IMR-90 (cell line): ENCODE data around the gene MAGI1. TPM values are rescaled to one million over a fixed set of nuclear protein-coding genes. Genes with fewer than 3 reads are reported as not detected.

Source experiments
- ATAC-seq: fragments of 200-7000 bp; cut with Tn5 transposase; 2 replicates; pipeline ENCODE4 v1.9.1; 2020; ENCODE audit warnings: low read depth, mild to moderate bottlenecking, moderate library complexity
- BruUV-seq: library from RNA; stranded (reverse); fragments of 400-500 nt; replicated peaks from 2 replicates; lab custom pipeline; 2021; lab: Mats Ljungman, UMichigan
- CTCF ChIA-PET: fragments of 300-600 bp; formaldehyde crosslinking; extraction: SDS; loops from one replicate; lab custom pipeline; 2021; ENCODE audit warnings: antibody characterized with exemption; lab: Yijun Ruan, JAX
- POLR2A ChIA-PET: fragments of 300-600 bp; sonication (Branson Sonifier 250); formaldehyde crosslinking; loops from one replicate; lab custom pipeline; 2022; ENCODE audit warnings: antibody characterized with exemption; ENCODE audit not compliant: unreplicated experiment; lab: Charles Lee
- DNase-seq: peaks from one replicate; pipeline ENCODE4 v3.0.0; 2013
- H2AFZ ChIP-seq: replicated peaks from 2 replicates; pipeline ENCODE3; 2013; ENCODE audit warnings: low read length, mild to moderate bottlenecking; ENCODE audit not compliant: poor library complexity
- H2AK5ac ChIP-seq: 2 replicates; pipeline ENCODE4 v1.6.1; 2013; ENCODE audit warnings: low read depth, low read length, inconsistent platforms
- H2AK9ac ChIP-seq: replicated peaks from 2 replicates; pipeline ENCODE3; 2013; ENCODE audit warnings: mild to moderate bottlenecking, low read depth, low read length, moderate library complexity; ENCODE audit not compliant: poor library complexity
- H2BK120ac ChIP-seq: 2 replicates; pipeline ENCODE4 v1.6.1; 2013; ENCODE audit warnings: low read depth, low read length, inconsistent platforms
- H2BK15ac ChIP-seq: 3 replicates; pipeline ENCODE4 v1.6.1; 2013; ENCODE audit warnings: low read depth, low read length, inconsistent platforms
- H2BK20ac ChIP-seq: 2 replicates; pipeline ENCODE4 v1.6.1; 2013; ENCODE audit warnings: low read depth, mild to moderate bottlenecking, inconsistent platforms, low read length, moderate library complexity
- H2BK5ac ChIP-seq: 2 replicates; pipeline ENCODE4 v1.6.1; 2013; ENCODE audit warnings: mild to moderate bottlenecking, low read depth, low read length, inconsistent platforms; ENCODE audit not compliant: poor library complexity, severe bottlenecking
- H3K14ac ChIP-seq: replicated peaks from 2 replicates; pipeline ENCODE4 v1.6.1; 2013; ENCODE audit warnings: low read depth, low read length, inconsistent platforms
- H3K18ac ChIP-seq: 2 replicates; pipeline ENCODE4 v1.6.1; 2013; ENCODE audit warnings: low read depth, low read length, control low read depth
- H3K23ac ChIP-seq: 2 replicates; pipeline ENCODE4 v1.6.1; 2013; ENCODE audit warnings: low read depth, low read length, inconsistent platforms
- H3K27ac ChIP-seq: 2 replicates; pipeline ENCODE4 v1.5.1; 2013; ENCODE audit warnings: mild to moderate bottlenecking, control low read depth, low read length; ENCODE audit not compliant: insufficient read depth
- H3K27me3 ChIP-seq: 2 replicates; pipeline ENCODE4 v1.6.1; 2013; ENCODE audit warnings: low read length; ENCODE audit not compliant: control insufficient read depth, insufficient read depth
- H3K36me3 ChIP-seq: 2 replicates; pipeline ENCODE4 v1.6.1; 2013; ENCODE audit warnings: low read length, mixed read lengths; ENCODE audit not compliant: control insufficient read depth, insufficient read depth
- H3K4ac ChIP-seq: 2 replicates; pipeline ENCODE4 v1.6.1; 2013; ENCODE audit warnings: low read depth, low read length, inconsistent platforms
- H3K4me1 ChIP-seq: 2 replicates; pipeline ENCODE4 v1.6.1; 2013; ENCODE audit warnings: low read length, mixed read lengths; ENCODE audit not compliant: control insufficient read depth, insufficient read depth
- H3K4me2 ChIP-seq: 2 replicates; pipeline ENCODE4 v1.6.1; 2013; ENCODE audit warnings: low read depth, mild to moderate bottlenecking, control low read depth, low read length, moderate library complexity
- H3K4me3 ChIP-seq: 2 replicates; pipeline ENCODE4 v1.5.1; 2013; ENCODE audit warnings: low read depth, mild to moderate bottlenecking, control low read depth, low read length, moderate library complexity; ENCODE audit not compliant: insufficient read depth
- H3K56ac ChIP-seq: 2 replicates; pipeline ENCODE4 v1.6.1; 2013; ENCODE audit warnings: low read length, inconsistent platforms; ENCODE audit not compliant: insufficient read depth; ENCODE audit errors: extremely low read depth
- H3K79me1 ChIP-seq, 2 experiments: 2 replicates each; pipeline ENCODE4 v1.6.1; 2013; ENCODE audit warnings: low read length in 2 of 2, inconsistent platforms in 1 of 2, low read depth in 1 of 2
- H3K9ac ChIP-seq: 2 replicates; pipeline ENCODE4 v1.6.1; 2013; ENCODE audit warnings: low read depth, low read length, control low read depth
- H3K9me1 ChIP-seq: 2 replicates; pipeline ENCODE4 v1.6.1; 2013; ENCODE audit warnings: low read length, inconsistent platforms; ENCODE audit not compliant: insufficient read depth
- H3K9me3 ChIP-seq: 2 replicates; pipeline ENCODE4 v1.6.1; 2013; ENCODE audit warnings: low read length; ENCODE audit not compliant: control insufficient read depth, insufficient read depth
- H4K20me1 ChIP-seq: 2 replicates; pipeline ENCODE4 v1.6.1; 2013; ENCODE audit warnings: low read length, inconsistent platforms; ENCODE audit not compliant: insufficient read depth
- H4K5ac ChIP-seq: 2 replicates; pipeline ENCODE4 v1.6.1; 2013; ENCODE audit warnings: mild to moderate bottlenecking, low read depth, low read length, control low read depth
- H4K8ac ChIP-seq, 2 experiments: 2 replicates each; pipeline ENCODE4 v1.6.1; 2013; ENCODE audit warnings: low read depth in 2 of 2, low read length in 2 of 2, control low read depth in 1 of 2, inconsistent platforms in 1 of 2
- H4K91ac ChIP-seq: 2 replicates; pipeline ENCODE4 v1.6.1; 2013; ENCODE audit warnings: low read depth, low read length, inconsistent platforms; ENCODE audit not compliant: insufficient read depth
- FOS ChIP-seq: fragments of 150-350 bp; IDR thresholded peaks from 2 replicates; pipeline ENCODE4 v1.6.1; 2016; ENCODE audit warnings: low read depth, low read length
- MAFK ChIP-seq: IDR thresholded peaks from 2 replicates; pipeline ENCODE4 v1.6.1; 2012; ENCODE audit warnings: low read depth, low read length, improper control_type of control experiment
- NFE2L2 ChIP-seq: fragments of 150-350 bp; IDR thresholded peaks from 2 replicates; pipeline ENCODE4 v1.6.1; 2016; ENCODE audit warnings: low read depth, mild to moderate bottlenecking, low read length
- RFX5 ChIP-seq: IDR thresholded peaks from 2 replicates; pipeline ENCODE4 v1.8.0; 2012; ENCODE audit warnings: low read depth, mild to moderate bottlenecking, low read length, moderate library complexity
- SMC3 ChIP-seq: fragments of 150-350 bp; IDR thresholded peaks from 2 replicates; pipeline ENCODE4 v1.6.1; 2016; ENCODE audit warnings: low read depth, mild to moderate bottlenecking, antibody characterized with exemption, low read length, moderate library complexity
- WGBS, 2 experiments: methylation state at CpG; one replicate each; pipeline versions ENCODE4 v1.1.5 to v1.1.7; 2013; ENCODE audit warnings: missing lambda C conversion rate in 2 of 2; ENCODE audit not compliant: insufficient read length in 1 of 2; ENCODE audit errors: extremely low coverage in 2 of 2; 5-methylcytosine and 5-hydroxymethylcytosine counted together
- dilution Hi-C: fragments of 300-500 bp; cut with HindIII; formaldehyde crosslinking; loops from one replicate; pipeline ENCODE4 v1.14.3; 2018; ENCODE audit warnings: low sequenced_read_pairs; ENCODE audit not compliant: unreplicated experiment
- in situ Hi-C: fragments of 300-500 bp; cut with MboI; formaldehyde crosslinking; loops from 3 replicates; pipeline ENCODE4 v1.14.3; 2019; ENCODE audit warnings: low sequenced_read_pairs, inconsistent platforms, mixed read lengths
- intact Hi-C: fragments of 100-400 bp; cut with micrococcal nuclease; formaldehyde crosslinking; loops from 2 replicates; pipeline ENCODE4 v1.10.0; 2022
- polyA plus RNA-seq, 3 experiments: library from polyadenylated mRNA; depleted of rRNA; stranded (reverse); fragments of >200 nt; gene quantifications; 2 replicates each; pipeline ENCODE4 v1.2.3, GENCODE V29; 2012; ENCODE audit warnings: low replicate concordance in 1 of 3
- total RNA-seq: library from RNA; depleted of rRNA; stranded (reverse); fragments of >200 nt; gene quantifications from 2 replicates; pipeline ENCODE4 v1.2.3, GENCODE V29; 2012
- TF ChIP-seq, protein P1 (sequence below): conservative IDR thresholded peaks from 2 replicates; pipeline ENCODE4 v1.5.1; 2012; ENCODE audit warnings: mild to moderate bottlenecking, low read depth, low read length, improper control_type of control experiment

The MAGI1 gene
- total and polyA plus RNA-seq, 2 of the 4 experiments (the other 2 are of a cell fraction): 14.5 to 24.2 TPM

DNA sequence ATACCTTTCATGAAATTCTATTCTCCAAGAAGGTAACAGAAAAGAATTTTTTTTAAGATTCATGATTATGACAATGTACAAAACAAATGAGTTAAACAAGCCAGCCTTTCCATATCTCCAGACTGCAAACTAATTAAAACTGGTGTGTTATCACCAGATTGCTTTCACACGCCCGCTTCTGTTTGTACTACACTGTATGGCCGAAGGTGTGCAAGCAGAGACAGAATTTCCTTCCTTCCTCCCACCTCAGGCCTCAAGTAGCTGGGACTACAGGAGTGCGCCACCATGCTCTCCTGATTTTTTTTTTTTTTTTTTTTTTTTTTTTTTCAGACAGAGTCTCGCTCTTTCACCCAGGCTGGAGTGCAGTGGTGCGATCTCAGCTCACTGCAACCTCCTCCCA is 400.4 kb downstream of the MAGI1 start:
- H3K9ac ChIP-seq: no peak overlapping the region
- no peaks in the 10 kb centered on the region for H3K9me1 ChIP-seq
- no TSS peak for BruUV-seq
- TF ChIP-seq NFE2L2 (no peak), SMC3 (no peak), MAFK (no peak), FOS (no peak), RFX5 (no peak)
- TF ChIP-seq, protein P1, sequence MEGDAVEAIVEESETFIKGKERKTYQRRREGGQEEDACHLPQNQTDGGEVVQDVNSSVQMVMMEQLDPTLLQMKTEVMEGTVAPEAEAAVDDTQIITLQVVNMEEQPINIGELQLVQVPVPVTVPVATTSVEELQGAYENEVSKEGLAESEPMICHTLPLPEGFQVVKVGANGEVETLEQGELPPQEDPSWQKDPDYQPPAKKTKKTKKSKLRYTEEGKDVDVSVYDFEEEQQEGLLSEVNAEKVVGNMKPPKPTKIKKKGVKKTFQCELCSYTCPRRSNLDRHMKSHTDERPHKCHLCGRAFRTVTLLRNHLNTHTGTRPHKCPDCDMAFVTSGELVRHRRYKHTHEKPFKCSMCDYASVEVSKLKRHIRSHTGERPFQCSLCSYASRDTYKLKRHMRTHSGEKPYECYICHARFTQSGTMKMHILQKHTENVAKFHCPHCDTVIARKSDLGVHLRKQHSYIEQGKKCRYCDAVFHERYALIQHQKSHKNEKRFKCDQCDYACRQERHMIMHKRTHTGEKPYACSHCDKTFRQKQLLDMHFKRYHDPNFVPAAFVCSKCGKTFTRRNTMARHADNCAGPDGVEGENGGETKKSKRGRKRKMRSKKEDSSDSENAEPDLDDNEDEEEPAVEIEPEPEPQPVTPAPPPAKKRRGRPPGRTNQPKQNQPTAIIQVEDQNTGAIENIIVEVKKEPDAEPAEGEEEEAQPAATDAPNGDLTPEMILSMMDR: no peak
- no peak overlapping the region for H3K23ac ChIP-seq
- no peaks in the 10 kb centered on the region for H3K27me3 ChIP-seq
- no peak overlapping the region for H3K14ac ChIP-seq
- no peak for DNase-seq
- H2BK20ac ChIP-seq: no peak overlapping the region
- POLR2A ChIA-PET: no interaction called here
- H4K20me1 ChIP-seq: no peaks in the 10 kb centered on the region
- H4K5ac ChIP-seq: no peak overlapping the region
- H3K56ac ChIP-seq: no peak overlapping the region
- no peak overlapping the region for H2BK15ac ChIP-seq
- H2BK5ac ChIP-seq: no peak overlapping the region
- H3K36me3 ChIP-seq: no peaks in the 10 kb centered on the region
- in situ Hi-C loops (no loop called here), dilution Hi-C loops (no loop called here), intact Hi-C loops (no loop called here)
- H3K9me3 ChIP-seq: no peaks in the 10 kb centered on the region
- no peak overlapping the region for H4K8ac ChIP-seq
- H3K4me2 ChIP-seq: no peak overlapping the region
- no peak overlapping the region for H3K27ac ChIP-seq
- no peak overlapping the region for H2BK120ac ChIP-seq
- no peak overlapping the region for H3K4ac ChIP-seq
- peaks cover 2% of the 10 kb centered on the region for H3K4me1 ChIP-seq
- no peak overlapping the region for H2AK5ac ChIP-seq
- no peak overlapping the region for H3K4me3 ChIP-seq
- no peak for ATAC-seq
- no peak overlapping the region for H3K18ac ChIP-seq
- CTCF ChIA-PET: interaction anchor here (0.5 kb wide), 1 partner anchor 68 kb away, joined by 4 read pairs; no protein-coding TSS in a partner anchor
- no peak overlapping the region for H2AK9ac ChIP-seq
- no CpG with 5 or more reads among the region's 6 CpGs for WGBS, 2 experiments
- H3K79me1 ChIP-seq: peaks cover 3 to 25% of the 10 kb centered on the region in 2 experiments
- H4K91ac ChIP-seq: no peak overlapping the region
- H2AFZ ChIP-seq: no peak overlapping the region
